ENCODE results near the gene DMD. TPM values are rescaled to one million over a fixed set of nuclear protein-coding genes. Genes with fewer than 3 reads are reported as not detected.

DMD gene
- total RNA-seq, 1 donor from 2014 or later = 0.64 TPM

DNA sequence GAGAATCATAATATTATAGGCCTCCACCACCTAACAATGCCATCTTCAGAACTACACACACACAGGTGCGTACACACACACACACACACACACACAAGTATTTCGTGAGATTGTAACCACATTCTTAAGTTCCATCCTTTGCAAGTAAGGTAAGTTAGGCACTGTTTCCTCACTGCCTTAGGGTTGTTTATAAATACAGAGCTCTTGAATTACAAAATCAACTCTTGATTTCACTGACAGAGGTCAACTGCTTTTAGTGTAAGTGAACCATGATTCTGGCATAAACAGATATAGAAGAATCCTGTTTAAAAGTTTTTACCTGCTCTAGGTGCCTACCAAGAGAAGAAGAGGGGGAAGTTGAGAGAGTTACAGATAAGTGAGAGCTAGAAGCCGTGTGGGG, 166.1 kb downstream of the DMD start:
- intact Hi-C loops (cut with micrococcal nuclease) = no loop called here

DNA sequence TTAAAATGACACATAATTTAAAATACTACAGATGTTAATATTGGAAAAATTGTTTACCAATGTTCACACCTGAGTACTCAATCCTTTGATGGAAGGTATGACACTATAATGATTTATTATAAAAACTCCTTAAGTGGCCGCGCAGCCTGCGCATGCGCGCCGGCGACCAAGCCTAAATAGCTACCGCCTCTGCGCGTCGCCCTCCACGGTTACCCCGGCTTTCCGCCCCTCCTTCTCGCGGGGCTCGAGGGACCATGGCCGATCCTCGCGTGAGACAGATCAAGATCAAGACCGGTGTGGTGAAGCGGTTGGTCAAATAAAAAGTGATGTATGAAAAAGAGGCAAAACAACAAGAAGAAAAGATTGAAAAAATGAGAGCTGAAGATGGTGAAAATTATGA, 170.2 kb downstream of the DMD start:
- intact Hi-C loops (cut with micrococcal nuclease) = no loop called here

DNA sequence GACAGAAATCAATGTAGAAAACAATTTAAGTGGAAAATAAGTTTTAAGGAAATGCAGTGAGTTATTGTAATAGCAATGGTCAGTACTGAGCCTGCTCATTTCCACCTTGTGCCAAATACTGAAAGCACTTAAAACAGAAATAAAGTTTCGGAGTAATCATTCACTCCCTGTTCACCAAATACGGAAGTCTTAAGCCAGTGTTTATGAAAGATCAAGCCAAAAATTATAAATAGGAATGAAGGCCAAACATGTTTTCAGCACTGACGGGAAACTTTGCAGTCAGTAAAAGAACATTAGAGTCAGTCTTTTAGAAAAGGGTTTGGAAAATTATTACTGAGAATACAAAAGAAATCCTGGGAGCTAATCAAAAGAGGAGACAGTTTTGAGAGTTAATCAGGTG, 178.6 kb downstream of the DMD start:
- intact Hi-C loops (cut with micrococcal nuclease) = no loop called here

DNA sequence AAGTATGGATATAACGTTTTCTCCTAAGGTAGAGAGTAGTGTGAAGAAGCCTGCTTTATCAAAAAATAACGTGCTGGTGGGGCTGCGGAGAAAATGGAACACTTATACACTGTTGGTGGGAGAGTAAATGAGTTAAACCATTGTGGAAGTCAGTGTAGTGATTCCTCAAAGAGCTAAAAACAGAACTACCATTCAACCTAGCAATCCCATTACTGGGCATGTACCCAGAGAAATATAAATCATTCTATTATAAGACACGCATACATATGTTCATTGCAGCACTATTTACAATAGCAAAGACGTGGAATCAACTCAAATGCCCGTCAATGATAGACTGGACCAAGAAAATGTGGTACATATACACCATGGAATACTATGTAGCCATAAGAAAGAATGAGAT, 196.4 kb downstream of the DMD start:
- intact Hi-C loops (cut with micrococcal nuclease) = no loop called here

DNA sequence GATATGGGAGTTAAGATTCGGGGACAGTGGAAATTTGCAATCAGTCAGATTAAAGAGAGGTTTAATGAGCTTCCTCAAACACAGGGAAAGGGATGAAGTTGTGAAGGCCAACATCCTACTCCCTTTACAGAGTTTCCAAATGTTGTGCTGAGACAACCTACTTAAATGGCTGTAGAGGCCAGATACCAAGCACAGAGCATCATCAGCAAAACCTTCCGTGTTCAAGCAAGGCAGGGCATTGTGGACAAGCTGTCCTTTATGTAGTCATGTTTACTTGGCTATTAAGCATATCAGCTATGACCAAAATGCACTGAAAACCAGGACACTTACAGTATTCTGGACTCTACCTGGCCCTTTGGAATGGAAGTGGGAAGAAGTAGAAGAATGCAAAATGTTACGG, 197.3 kb downstream of the DMD start:
- intact Hi-C loops (cut with micrococcal nuclease) = no loop called here

DNA sequence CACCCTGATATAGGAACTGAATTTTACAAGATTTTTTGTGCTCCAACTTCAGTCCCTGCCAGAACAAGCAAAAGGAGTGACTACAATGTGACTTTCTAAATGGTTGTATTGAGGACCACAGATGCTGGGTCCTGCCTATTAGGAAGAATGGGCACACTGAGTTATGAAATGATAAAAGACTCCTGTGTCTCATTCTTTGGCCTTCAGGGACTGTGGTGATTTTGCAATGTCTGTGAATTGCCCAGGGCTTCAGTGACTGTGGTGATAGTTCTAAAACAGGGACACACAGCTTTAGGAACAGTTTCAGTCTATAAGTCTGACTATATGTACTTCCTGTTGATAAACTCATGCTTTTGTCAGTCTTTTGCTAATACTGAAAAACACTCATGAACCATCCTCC, 210.2 kb downstream of the DMD start:
- intact Hi-C loops (cut with micrococcal nuclease) = loop anchor here (5.0 kb wide), 1 partner anchor 239 kb away; no protein-coding TSS in a partner anchor

DNA sequence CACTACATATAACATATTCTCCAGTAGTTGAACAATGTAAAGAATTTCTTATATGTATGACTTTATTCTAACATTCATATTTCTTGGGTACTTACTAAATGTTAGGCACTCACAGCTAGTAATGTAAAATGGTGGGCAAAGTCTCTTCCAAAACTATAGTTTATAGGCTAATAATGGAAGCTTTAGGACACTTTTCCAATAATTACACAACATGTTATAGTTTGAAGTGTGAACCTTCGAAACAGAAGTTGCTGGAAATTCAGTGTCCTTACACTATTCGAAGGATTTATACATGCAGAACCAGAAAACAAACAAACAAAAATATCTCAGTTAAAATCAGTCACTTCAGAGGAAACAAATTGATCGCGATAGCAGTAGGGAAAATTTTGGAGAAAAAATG, 212.6 kb downstream of the DMD start:
- intact Hi-C loops (cut with micrococcal nuclease) = no loop called here

DNA sequence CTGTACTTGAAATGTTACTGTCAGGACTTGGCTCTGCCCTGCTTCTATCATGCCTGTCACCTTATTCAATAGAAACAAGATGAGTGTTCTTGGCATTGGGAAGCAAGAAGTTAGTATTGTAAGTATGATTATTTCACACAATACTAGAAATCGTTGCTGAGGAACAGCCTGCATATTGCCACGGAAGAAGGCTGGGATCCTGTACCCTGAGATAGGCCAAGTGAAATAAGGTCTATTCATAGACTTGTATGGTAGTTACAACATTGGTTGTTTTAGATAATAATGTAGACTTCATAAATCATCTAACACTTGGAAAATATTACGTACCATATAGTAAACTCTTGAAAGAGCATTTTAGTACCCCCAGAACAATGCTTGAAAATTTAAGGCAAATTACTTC, 215.9 kb downstream of the DMD start:
- intact Hi-C loops (cut with micrococcal nuclease) = no loop called here

DNA sequence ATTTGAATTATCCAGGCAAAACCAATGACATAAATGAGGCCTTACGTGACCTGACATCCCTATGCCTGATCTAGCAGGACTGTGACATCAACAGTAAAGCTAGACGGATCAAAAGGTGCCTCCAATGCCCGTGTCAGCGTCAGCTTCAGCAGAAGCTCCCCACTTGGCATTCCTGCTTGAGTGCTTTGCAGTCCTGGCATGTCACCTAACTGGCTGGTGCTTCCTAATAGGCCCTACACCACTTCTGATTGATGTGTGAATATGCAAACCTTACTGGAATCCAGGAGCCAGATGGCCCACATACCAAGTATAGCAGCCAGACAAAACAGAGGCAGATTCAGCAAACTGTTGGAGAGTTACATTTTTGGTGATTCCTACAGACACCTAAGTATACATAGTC, 224.2 kb downstream of the DMD start:
- intact Hi-C loops (cut with micrococcal nuclease) = no loop called here

DNA sequence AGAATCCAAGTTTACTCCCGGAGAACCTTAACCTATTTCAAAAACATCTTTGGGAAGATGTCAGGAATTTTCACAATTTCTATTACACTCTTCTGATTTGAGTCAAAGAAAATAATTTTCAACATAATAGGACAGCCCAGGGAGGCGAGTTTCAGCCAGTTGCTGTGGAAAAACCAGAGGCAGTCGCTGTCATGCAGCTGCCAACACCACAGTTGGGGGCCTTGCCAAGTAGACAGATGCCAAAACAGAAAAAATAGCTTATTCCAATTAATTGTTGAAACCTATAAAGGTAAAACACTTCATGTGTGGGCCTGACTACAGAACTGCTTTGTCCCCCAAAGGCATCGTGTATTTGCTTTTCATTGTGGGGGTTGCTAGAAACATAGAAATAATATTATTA, 225.8 kb downstream of the DMD start:
- intact Hi-C loops (cut with micrococcal nuclease) = no loop called here

DNA sequence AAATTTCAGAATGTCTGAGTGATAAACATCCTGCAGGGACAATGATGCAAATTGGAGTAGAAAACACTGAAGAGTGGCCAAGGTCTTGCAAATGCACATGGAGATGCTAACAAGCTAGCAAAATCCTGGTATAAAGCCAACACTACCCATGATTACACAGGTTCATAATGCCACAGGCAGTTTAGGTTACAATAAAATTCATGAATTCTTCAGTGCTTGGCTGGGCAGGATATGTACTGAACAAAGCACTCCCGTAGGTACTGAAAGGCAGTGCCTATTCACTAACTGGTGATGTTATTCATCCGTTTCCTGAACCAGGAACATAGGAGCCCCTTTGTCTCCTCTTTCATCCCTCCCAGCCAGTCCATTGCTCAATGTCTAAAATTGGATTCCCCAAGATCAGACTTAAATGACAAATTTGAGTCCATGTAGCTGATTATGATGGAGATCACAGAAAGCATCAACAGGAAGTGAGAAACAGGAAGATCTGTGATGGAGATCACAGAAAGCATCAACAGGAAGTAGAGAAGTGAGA, 244.5 kb downstream of the DMD start:
- intact Hi-C loops (cut with micrococcal nuclease) = no loop called here

DNA sequence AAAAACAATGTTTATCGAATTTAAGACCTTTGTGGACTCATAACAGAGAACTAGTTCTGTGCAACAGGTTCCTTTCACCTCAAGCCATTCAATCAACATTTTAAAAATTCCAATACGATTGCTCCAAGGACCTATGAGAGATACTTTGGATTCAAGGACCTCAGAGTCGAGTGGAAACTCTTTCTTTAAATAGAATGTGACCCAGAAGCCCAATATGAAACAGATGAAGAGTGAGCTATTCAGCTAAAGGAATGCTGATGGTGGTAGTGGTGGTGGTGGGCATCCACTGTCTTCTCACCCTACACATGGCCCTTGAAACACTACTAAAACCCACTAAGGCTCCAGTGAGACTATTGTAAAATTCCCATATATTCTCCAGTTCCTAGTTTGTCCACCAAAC, 257.2 kb downstream of the DMD start:
- intact Hi-C loops (cut with micrococcal nuclease) = no loop called here

DNA sequence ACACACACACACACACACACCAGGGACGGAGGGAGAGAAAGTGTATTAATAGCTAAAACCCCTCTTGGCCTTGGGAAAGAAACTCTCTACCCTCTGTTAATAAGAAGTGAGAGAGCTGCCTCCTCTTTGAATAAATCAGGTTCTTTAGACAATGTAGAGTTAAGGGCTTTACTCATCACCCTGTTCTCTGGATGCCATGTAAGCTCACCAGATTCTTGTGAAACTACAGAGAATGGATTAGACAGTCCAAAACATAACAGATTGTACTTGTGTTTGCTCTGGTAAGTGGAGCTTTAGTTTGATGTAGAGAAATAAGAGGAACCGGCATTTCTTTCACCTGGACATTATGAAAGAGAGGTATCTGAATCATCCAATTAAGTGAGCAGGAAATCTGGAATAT, 263.2 kb downstream of the DMD start:
- intact Hi-C loops (cut with micrococcal nuclease) = no loop called here

DNA sequence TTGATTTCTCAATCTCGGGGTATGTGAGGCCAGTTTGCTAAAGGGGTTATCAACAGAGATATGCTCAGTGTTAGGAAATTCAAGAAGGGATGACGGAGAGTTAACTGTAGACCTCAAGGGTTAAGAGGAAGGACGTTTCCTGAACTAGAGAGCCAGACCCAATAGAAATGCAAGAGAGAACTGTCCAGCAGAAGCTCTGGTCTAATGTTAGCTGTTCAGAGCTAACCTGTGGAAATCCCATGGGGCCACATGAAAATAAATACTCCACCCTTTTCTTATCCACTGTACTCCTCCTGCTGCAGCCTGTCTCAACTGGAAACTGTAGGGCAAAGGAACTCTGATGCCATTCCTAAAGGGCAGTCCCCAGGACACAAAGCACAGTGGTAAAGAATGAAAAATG, 274.3 kb downstream of the DMD start:
- intact Hi-C loops (cut with micrococcal nuclease) = no loop called here

DNA sequence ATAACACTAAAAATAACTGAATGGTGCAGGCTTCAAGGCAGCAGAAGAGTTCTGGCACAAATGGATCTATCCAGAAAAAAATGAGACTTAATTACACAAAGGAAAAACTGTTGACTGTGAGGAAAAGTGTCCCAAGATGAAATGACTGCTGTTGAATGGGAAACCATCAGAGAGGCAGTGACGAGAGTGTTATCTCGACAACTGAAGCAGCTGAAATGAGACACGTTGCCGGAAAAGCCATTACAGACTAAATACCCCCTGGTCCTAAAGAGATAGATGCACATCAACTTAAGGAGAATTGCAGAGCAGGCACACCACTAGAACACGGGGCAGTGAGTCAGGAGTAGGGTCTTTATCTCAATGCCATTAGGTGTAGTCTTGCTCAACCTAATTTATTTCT, 277.8 kb downstream of the DMD start:
- intact Hi-C loops (cut with micrococcal nuclease) = no loop called here

DNA sequence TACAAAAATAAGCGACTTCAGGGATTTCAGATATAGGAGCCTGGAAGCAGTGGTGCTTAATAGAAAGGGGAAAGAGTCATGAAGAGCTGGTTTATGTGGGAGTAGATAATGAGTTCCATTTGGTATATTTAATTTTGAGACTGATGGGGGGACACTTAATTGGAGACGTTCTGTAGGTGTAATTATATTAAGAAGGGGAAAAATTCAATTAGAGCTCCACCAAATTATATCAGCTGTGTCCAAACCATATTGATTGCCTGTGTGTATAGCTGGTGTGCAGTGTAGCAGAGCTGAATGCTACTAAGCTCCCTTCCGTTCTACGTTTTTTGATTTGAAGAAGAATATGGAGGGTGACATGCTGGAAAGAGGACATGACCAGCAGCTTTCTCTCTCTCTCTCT, 282.3 kb downstream of the DMD start:
- intact Hi-C loops (cut with micrococcal nuclease) = no loop called here

DNA sequence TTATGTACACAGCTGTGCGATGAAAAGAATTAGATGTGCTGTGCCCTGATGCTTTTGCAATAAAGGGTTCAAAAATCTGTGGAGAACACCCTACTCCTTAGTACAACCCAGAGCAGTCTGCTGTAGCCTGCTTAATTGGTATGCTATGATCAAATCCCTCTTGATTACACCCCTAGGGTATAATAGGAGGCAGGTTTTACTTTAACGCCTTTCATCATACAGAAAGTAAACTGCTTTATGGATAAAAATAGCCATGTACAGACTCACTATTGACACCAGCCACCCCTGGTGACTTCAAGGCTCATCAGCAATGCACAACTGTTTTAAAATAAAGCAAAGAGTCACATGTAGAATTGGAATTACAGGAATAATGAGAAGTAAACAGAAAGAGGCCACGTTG, 315.3 kb downstream of the DMD start:
- intact Hi-C loops (cut with micrococcal nuclease) = no loop called here

DNA sequence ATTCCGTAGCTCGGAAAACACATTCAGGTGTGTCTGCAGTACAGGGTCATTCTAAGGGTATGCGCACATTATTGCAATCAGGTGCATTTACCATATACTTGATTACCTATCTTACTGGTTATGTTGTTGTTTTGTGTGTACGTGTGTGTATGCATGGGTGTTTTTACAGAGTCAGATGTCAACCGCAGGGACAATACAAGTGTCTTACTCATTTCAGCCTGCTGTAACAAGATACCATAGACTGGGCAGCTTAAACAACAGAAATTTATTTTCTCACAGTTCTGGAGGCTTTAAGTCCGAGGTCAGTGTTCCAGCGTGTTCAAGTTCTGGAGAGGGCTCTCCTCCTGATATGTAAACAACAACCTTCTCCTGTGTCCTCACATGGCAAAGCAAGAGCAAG, 316.7 kb downstream of the DMD start:
- intact Hi-C loops (cut with micrococcal nuclease) = no loop called here

DNA sequence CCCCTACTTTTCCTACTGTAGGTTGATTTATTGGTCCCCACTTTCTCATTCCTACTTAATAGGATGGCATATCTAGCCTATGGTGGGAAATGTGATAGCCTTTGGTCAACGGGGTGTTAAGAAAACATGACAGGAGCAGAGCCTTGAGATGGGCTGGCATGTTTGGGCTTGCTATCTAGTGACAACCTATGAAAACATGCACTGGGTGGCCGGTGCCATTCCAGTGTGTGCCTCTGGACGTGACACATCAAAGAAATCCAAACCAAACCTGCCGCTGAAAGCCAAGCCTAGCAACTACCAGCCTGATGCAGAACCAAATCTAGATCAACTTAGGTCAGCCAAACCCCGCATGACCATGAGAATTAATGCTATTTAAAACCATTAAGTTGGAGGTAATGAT, 317.6 kb downstream of the DMD start:
- intact Hi-C loops (cut with micrococcal nuclease) = no loop called here

DNA sequence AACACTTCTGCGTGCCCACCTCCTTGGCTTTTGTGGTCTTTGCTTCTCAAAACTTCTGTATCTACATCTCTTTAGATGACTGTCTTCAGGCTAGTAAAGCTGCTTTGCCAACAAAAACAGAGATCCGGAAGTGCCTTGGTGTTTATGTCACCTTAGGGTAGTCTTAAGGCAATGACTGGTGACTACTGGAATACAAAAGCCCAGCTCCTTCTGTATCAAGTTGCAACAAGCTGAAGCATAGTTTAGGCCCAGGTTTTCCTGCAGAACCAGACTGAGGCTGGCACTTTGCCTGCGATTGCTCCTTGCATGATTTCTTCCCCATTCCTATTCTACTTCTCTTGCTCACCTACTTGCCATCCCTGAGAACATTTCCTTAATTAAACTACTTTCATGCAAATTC, 333.8 kb downstream of the DMD start:
- intact Hi-C loops (cut with micrococcal nuclease) = no loop called here

DNA sequence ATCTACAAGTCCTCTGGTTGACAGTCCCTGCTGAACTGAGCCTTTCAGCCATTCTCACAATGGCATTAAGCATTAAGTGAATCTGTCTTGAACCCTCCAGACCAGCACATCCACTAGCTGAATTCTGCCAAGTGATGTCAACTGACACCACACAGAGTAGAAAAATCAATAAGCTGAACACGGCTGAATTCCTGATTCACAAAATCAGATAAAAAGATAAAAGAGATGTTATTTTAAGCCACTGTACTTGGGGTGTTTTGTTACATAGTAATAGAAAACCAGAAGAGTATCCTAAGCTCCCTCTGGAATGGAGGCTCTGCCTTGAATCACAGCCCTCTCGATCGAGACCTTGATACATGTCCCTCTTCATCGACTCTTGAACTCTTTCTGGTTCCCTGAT, 336.5 kb downstream of the DMD start:
- intact Hi-C loops (cut with micrococcal nuclease) = no loop called here

DNA sequence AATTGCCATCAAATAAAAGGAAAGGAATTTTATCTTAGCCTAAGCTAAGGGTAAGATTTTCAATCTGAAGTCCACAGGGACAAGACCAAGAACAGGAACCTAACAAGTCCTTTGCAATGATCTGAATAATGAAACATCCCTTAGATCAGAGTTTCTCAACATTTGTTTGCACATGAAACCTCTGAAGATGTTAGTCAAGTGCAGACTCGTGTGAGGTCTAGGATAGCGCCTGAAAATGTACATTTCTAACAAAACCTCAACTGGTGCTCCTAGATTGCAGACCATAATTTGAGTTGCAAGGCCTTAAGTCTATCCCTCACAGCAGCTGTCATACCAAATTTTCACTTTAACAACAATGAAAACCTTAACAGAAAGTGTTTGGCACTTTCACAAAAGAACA, 337.6 kb downstream of the DMD start:
- intact Hi-C loops (cut with micrococcal nuclease) = no loop called here

DNA sequence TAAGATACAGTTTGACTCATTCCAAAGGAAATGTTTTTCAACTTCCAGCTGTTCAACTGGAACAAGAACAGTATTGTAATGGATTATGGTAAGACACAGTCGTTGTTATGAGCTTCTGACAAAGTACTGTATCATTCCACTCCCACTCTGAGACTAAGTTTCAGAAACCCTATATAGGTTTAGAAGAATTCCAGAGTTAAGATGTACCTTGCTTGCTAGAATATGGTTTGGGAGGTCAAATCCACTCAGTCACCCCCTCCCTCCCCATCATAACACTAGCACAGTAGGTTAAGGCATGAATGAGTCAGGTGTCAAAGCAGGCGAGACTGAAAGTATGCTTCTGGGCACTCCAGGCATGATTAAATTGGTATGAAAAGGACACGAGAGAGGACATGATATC, 339.7 kb downstream of the DMD start:
- intact Hi-C loops (cut with micrococcal nuclease) = no loop called here

DNA sequence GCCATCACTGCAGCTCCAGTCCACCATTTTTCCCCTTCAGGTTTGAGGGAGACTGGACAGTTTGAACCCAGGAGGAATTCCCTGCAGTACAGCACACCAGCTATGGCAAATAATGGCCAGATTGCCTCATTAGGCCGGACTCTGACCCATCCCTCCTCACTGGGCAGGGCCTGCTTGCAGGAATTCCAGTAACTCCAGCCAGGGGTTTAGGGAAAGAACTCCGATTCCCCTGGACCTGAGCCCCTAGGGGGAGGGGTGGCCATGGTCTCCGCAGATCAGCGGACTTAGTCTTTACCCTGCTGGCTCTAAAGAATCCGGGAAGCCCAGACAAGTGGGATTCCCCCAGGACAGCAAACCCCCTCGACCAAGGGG, 342.8 kb downstream of the DMD start:
- intact Hi-C loops (cut with micrococcal nuclease) = no loop called here
